GM12878 (cell line): ENCODE results near the gene H2BK1. TPM values are rescaled to one million over a fixed set of nuclear protein-coding genes. Genes with fewer than 3 reads are reported as not detected.

Experiments used
- EP300 ChIP-seq, 2 experiments: fragments of 150-350 bp in 1 of 2; IDR thresholded peaks; 2 replicates each; pipeline ENCODE4 v1.6.1; 2011 to 2012; ENCODE audit warnings: low read depth in 2 of 2, low read length in 2 of 2, borderline replicate concordance in 1 of 2, improper control_type of control experiment in 1 of 2, inconsistent platforms in 1 of 2; ENCODE audit not compliant: control insufficient read depth in 1 of 2
- POLR2AphosphoS2 ChIP-seq: IDR thresholded peaks from 2 replicates; pipeline ENCODE4 v1.6.1; 2011; ENCODE audit warnings: low read depth, mild to moderate bottlenecking, low read length, improper control_type of control experiment, moderate library complexity
- RB1 ChIP-seq: fragments of 450-650 bp; formaldehyde crosslinking; IDR thresholded peaks from 2 replicates; pipeline ENCODE4 v1.6.1; 2017; ENCODE audit warnings: mild to moderate bottlenecking, borderline replicate concordance
- WRNIP1 ChIP-seq: IDR thresholded peaks from 2 replicates; pipeline ENCODE4 v1.6.1; 2011; ENCODE audit warnings: low read depth, low read length, improper control_type of control experiment, borderline replicate concordance
- polyA plus RNA-seq, 11 experiments: library from polyadenylated mRNA; depleted of rRNA in 4 of 11; unstranded in 6 of 11; stranded (reverse) in 5 of 11; fragments of >200 nt; fragmentation: Nextera tagmentation in 4 of 11; fragmentation: Illumina TruSeq in 1 of 11; extraction: Ambion mirVana in 4 of 11; extraction: Trizol in 1 of 11; gene quantifications; 1 replicate in 1 of 11; 2 replicates in 10 of 11; pipeline versions ENCODE4 v1.2.1 to v1.2.3, GENCODE V29; 2011 to 2016; ENCODE audit warnings: inconsistent platforms in 2 of 11, missing spikeins in 2 of 11, low read depth in 1 of 11
- total RNA-seq, 4 experiments: library from RNA; depleted of rRNA in 3 of 4; stranded (reverse); fragments of >200 nt in 3 of 4; fragmentation: Illumina TruSeq in 1 of 4; extraction: Trizol in 1 of 4; gene quantifications; 2 replicates each; pipeline versions ENCODE4 v1.2.1 to v1.2.3, GENCODE V29; 2013 to 2021
- TF ChIP-seq, protein P1 (sequence below): fragments of 450-650 bp; IDR thresholded peaks from 2 replicates; pipeline ENCODE4 v1.6.1; 2016; ENCODE audit warnings: mild to moderate bottlenecking
- TF ChIP-seq, protein P2 (sequence below): fragments of 450-650 bp; IDR thresholded peaks from 2 replicates; pipeline ENCODE4 v1.6.1; 2016; ENCODE audit warnings: mild to moderate bottlenecking
- TF ChIP-seq, protein P3 (sequence below): fragments of 450-650 bp; IDR thresholded peaks from 2 replicates; pipeline ENCODE4 v1.6.1; 2017; ENCODE audit warnings: borderline replicate concordance

Gene H2BK1
- total and polyA plus RNA-seq, 10 of the 15 experiments (the other 5 are each of a cell fraction or from before 2014, with no cell fraction given): 0.54 TPM; not detected in 9

GRCh38 chr7:151173386-151174245, 36.7 kb downstream of the H2BK1 start (continued):
- no peak for TF ChIP-seq RB1
- TF ChIP-seq, protein P1, sequence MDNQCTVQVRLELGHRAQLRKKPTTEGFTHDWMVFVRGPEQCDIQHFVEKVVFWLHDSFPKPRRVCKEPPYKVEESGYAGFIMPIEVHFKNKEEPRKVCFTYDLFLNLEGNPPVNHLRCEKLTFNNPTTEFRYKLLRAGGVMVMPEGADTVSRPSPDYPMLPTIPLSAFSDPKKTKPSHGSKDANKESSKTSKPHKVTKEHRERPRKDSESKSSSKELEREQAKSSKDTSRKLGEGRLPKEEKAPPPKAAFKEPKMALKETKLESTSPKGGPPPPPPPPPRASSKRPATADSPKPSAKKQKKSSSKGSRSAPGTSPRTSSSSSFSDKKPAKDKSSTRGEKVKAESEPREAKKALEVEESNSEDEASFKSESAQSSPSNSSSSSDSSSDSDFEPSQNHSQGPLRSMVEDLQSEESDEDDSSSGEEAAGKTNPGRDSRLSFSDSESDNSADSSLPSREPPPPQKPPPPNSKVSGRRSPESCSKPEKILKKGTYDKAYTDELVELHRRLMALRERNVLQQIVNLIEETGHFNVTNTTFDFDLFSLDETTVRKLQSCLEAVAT: no peak
- no peak for TF ChIP-seq POLR2AphosphoS2
- TF ChIP-seq, protein P2, sequence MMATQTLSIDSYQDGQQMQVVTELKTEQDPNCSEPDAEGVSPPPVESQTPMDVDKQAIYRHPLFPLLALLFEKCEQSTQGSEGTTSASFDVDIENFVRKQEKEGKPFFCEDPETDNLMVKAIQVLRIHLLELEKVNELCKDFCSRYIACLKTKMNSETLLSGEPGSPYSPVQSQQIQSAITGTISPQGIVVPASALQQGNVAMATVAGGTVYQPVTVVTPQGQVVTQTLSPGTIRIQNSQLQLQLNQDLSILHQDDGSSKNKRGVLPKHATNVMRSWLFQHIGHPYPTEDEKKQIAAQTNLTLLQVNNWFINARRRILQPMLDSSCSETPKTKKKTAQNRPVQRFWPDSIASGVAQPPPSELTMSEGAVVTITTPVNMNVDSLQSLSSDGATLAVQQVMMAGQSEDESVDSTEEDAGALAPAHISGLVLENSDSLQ: no peak
- TF ChIP-seq WRNIP1: no peak
- TF ChIP-seq EP300 (IDR thresholded peaks at IDR 0.05; ENCODE audit: borderline replicate concordance in 1 of 2, control insufficient read depth in 1 of 2, low read depth in 2 of 2, low read length in 2 of 2): no peak
- TF ChIP-seq, protein P3, sequence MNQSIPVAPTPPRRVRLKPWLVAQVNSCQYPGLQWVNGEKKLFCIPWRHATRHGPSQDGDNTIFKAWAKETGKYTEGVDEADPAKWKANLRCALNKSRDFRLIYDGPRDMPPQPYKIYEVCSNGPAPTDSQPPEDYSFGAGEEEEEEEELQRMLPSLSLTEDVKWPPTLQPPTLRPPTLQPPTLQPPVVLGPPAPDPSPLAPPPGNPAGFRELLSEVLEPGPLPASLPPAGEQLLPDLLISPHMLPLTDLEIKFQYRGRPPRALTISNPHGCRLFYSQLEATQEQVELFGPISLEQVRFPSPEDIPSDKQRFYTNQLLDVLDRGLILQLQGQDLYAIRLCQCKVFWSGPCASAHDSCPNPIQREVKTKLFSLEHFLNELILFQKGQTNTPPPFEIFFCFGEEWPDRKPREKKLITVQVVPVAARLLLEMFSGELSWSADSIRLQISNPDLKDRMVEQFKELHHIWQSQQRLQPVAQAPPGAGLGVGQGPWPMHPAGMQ: no peak
